Measurements from ENCODE around the gene DUSP16. TPM values are rescaled to one million over a fixed set of nuclear protein-coding genes. Genes with fewer than 3 reads are reported as not detected.

DUSP16 gene
- polyA plus RNA-seq, 1 donor from 2014 or later, result 42.5 TPM

- Histone ChIP-seq H3K9me3 (ENCODE audit: low read length) (no peaks in the 10 kb centered on the region), H3F3A (ENCODE audit: insufficient read depth, low read length, poor library complexity, severe bottlenecking) (no peaks in the 10 kb centered on the region), H3K9me2 (ENCODE audit: insufficient read depth, low read length) (no peaks in the 10 kb centered on the region), H3K79me2 (replicated peaks; ENCODE audit: insufficient read depth, low read length) (no peaks in the 10 kb centered on the region), H3K9ac (ENCODE audit: low read length) (no peak overlapping the region), H3K4me2 (ENCODE audit: low read length) (no peak overlapping the region), H3K27ac (ENCODE audit: low read length) (no peak overlapping the region), H3K27me3 (ENCODE audit: insufficient read depth, low read depth, low read length) (no peaks in the 10 kb centered on the region), H2AFZ (ENCODE audit: low read depth, low read length) (no peak overlapping the region), H3K4me3 (ENCODE audit: low read length) (no peak overlapping the region), H3K36me3 (ENCODE audit: insufficient read depth, low read length) (no peaks in the 10 kb centered on the region), H4K20me1 (ENCODE audit: insufficient read depth) (no peaks in the 10 kb centered on the region)
- TF ChIP-seq RAD21 (conservative IDR thresholded peaks at IDR 0.05) (no peak), TAF1 (IDR thresholded peaks at IDR 0.05; ENCODE audit: low read depth) (no peak), SMC3 (conservative IDR thresholded peaks at IDR 0.05; ENCODE audit: poor library complexity) (no peak), REST (IDR thresholded peaks at IDR 0.05; ENCODE audit: borderline replicate concordance) (no peak), EZH2 (IDR thresholded peaks at IDR 0.05; ENCODE audit: borderline replicate concordance, insufficient read depth, low read length, poor library complexity, severe bottlenecking) (no peak), CTCF (IDR thresholded peaks at IDR 0.05; ENCODE audit: poor library complexity, severe bottlenecking) (no peak), EP300 (conservative IDR thresholded peaks at IDR 0.05; ENCODE audit: poor library complexity, severe bottlenecking) (no peak), POLR2AphosphoS5 (IDR thresholded peaks at IDR 0.05) (no peak), MXI1 (conservative IDR thresholded peaks at IDR 0.05; ENCODE audit: poor library complexity, severe bottlenecking) (no peak)
Measured at GRCh38 chr12:12528361-12529270, 34.0 kb downstream of the DUSP16 start.

GRCh38 chr12:12527820-12528296, 34.8 kb downstream of the DUSP16 start:
- H4K20me1 ChIP-seq (ENCODE audit: insufficient read depth), result no peaks in the 10 kb centered on the region
- H3K36me3 ChIP-seq (ENCODE audit: insufficient read depth, low read length), result no peaks in the 10 kb centered on the region
- TF ChIP-seq EZH2 (IDR thresholded peaks at IDR 0.05; ENCODE audit: borderline replicate concordance, insufficient read depth, low read length, poor library complexity, severe bottlenecking) (no peak), CTCF (IDR thresholded peaks at IDR 0.05; ENCODE audit: poor library complexity, severe bottlenecking) (no peak), RAD21 (conservative IDR thresholded peaks at IDR 0.05) (no peak), REST (IDR thresholded peaks at IDR 0.05; ENCODE audit: borderline replicate concordance) (no peak), SMC3 (conservative IDR thresholded peaks at IDR 0.05; ENCODE audit: poor library complexity) (no peak), POLR2AphosphoS5 (IDR thresholded peaks at IDR 0.05) (no peak), MXI1 (conservative IDR thresholded peaks at IDR 0.05; ENCODE audit: poor library complexity, severe bottlenecking) (no peak), EP300 (conservative IDR thresholded peaks at IDR 0.05; ENCODE audit: poor library complexity, severe bottlenecking) (no peak), TAF1 (IDR thresholded peaks at IDR 0.05; ENCODE audit: low read depth) (no peak)
- no peaks in the 10 kb centered on the region for H3K79me2 ChIP-seq (replicated peaks; ENCODE audit: insufficient read depth, low read length)
- H3K27ac ChIP-seq (ENCODE audit: low read length), result no peak overlapping the region
- H3K9ac ChIP-seq (ENCODE audit: low read length), result no peak overlapping the region
- H3K9me2 ChIP-seq (ENCODE audit: insufficient read depth, low read length), result no peaks in the 10 kb centered on the region
- H2AFZ ChIP-seq (ENCODE audit: low read depth, low read length), result no peak overlapping the region
- H3K9me3 ChIP-seq (ENCODE audit: low read length), result no peaks in the 10 kb centered on the region
- H3K27me3 ChIP-seq (ENCODE audit: insufficient read depth, low read depth, low read length), result no peaks in the 10 kb centered on the region
- H3F3A ChIP-seq (ENCODE audit: insufficient read depth, low read length, poor library complexity, severe bottlenecking), result no peaks in the 10 kb centered on the region
- H3K4me3 ChIP-seq (ENCODE audit: low read length), result no peak overlapping the region
- H3K4me2 ChIP-seq (ENCODE audit: low read length), result no peak overlapping the region

All from neural cell (in vitro differentiated cells).